Kidney capillary endothelial cell (primary cell): ENCODE measurements around the gene NUDT21.
"Not testable (repeated sequence)": the region's sequence is repeated elsewhere in the genome, so short reads cannot be mapped to it uniquely, and the experiment has no call there.

ENCODE experiments used
- DNase-seq: peaks from one replicate; pipeline ENCODE4 v3.0.0-alpha.2; 2018; ENCODE audit warnings: low spot score

The NUDT21 gene

GRCh38 chr16:56450986-56451752 lies at the start of gene NUDT21, which contains the start of gene OGFOD1:
Gene NUDT21 (minus strand): TSS chr16:56451332. CDS start chr16:56451202, 130 bp downstream.
Gene OGFOD1 (plus strand): TSS chr16:56451554. CDS start chr16:56451613, 59 bp downstream.
- peak; percentile 99 for DNase-seq

GRCh38 chr16:56493815-56494214 lies 42.7 kb upstream of the NUDT21 start:
- DNase-seq, result no peak

- DNase-seq, result no peak
Measured at GRCh38 chr16:56493126-56493525, 42.0 kb upstream of the NUDT21 start.

- DNase-seq, result no peak
Measured at GRCh38 chr16:56491657-56492261, 40.6 kb upstream of the NUDT21 start.

GRCh38 chr16:56488868-56489267 lies 37.7 kb upstream of the NUDT21 start:
- DNase-seq, result not testable (repeated sequence)

GRCh38 chr16:56488035-56488434 lies 36.9 kb upstream of the NUDT21 start:
- DNase-seq, result no peak

- no peak for DNase-seq
Measured at GRCh38 chr16:56483394-56483793, 32.3 kb upstream of the NUDT21 start.

GRCh38 chr16:56482683-56483236 lies 31.6 kb upstream of the NUDT21 start:
- no peak for DNase-seq

GRCh38 chr16:56481468-56482122 lies 30.5 kb upstream of the NUDT21 start:
- DNase-seq, result peak; percentile 4

- no peak for DNase-seq
Measured at GRCh38 chr16:56480776-56481467, 29.8 kb upstream of the NUDT21 start.

GRCh38 chr16:56479469-56479868 lies 28.3 kb upstream of the NUDT21 start:
- no peak for DNase-seq

- DNase-seq, result no peak
Measured at GRCh38 chr16:56478281-56479049, 27.3 kb upstream of the NUDT21 start.

- peak; percentile 86 for DNase-seq
Measured at GRCh38 chr16:56477096-56477878, 26.2 kb upstream of the NUDT21 start.

GRCh38 chr16:56475201-56475600 lies 24.1 kb upstream of the NUDT21 start:
- no peak for DNase-seq

- DNase-seq, result no peak
Measured at GRCh38 chr16:56470666-56471065, 19.5 kb upstream of the NUDT21 start.

GRCh38 chr16:56470232-56470631 lies 19.1 kb upstream of the NUDT21 start:
- DNase-seq, result no peak

- DNase-seq, result no peak
Measured at GRCh38 chr16:56469748-56470147, 18.6 kb upstream of the NUDT21 start.

GRCh38 chr16:56468800-56469199 lies 17.7 kb upstream of the NUDT21 start:
- no peak for DNase-seq

- no peak for DNase-seq
Measured at GRCh38 chr16:56466344-56466743, 15.2 kb upstream of the NUDT21 start.

- DNase-seq, result no peak
Measured at GRCh38 chr16:56463153-56463552, 12.0 kb upstream of the NUDT21 start.
